Tibial artery (tissue), 4 donors: ENCODE data around the gene TMED10.

Experiments
- DNase-seq, 2 donors: peaks; one replicate each; pipeline ENCODE4 v3.0.0-alpha.2; 2019
- H3K27ac ChIP-seq, 2 donors: fragments of 200-600 bp; sonication (generic) in 1 of 2; 1 replicate in 1 of 2; 2 replicates in 1 of 2; pipeline ENCODE4 v1.5.1; 2018 to 2019; ENCODE audit warnings: mild to moderate bottlenecking in 1 of 2
- H3K27me3 ChIP-seq, 2 donors: fragments of 200-600 bp; sonication (generic) in 1 of 2; one replicate each; pipeline versions ENCODE4 v1.5.1 to v1.6.0; 2016 to 2019
- H3K36me3 ChIP-seq, 3 donors: fragments of 200-600 bp; sonication (generic) in 2 of 3; one replicate each; pipeline ENCODE4 v1.5.1; 2016 to 2019; ENCODE audit warnings: mild to moderate bottlenecking in 2 of 3
- H3K4me1 ChIP-seq, 4 donors: fragments of 200-600 bp; sonication (generic) in 2 of 4; 1 replicate in 3 of 4; 2 replicates in 1 of 4; pipeline ENCODE4 v1.5.1; 2016 to 2019
- H3K4me3 ChIP-seq, 2 donors: fragments of 200-600 bp; sonication (generic) in 1 of 2; 1 replicate in 1 of 2; 2 replicates in 1 of 2; pipeline ENCODE4 v1.5.1; 2018 to 2019; ENCODE audit warnings: mild to moderate bottlenecking in 2 of 2
- H3K9me3 ChIP-seq, 3 donors: fragments of 200-600 bp; sonication (generic) in 1 of 3; one replicate each; pipeline ENCODE4 v1.5.1; 2016 to 2019
- CTCF ChIP-seq, 2 experiments: fragments of 200-600 bp in 1 of 2; fragments of 450-650 bp in 1 of 2; IDR thresholded peaks; one replicate each; pipeline ENCODE4 v1.5.1; 2017 to 2019; ENCODE audit warnings: antibody characterized with exemption in 2 of 2, mild to moderate bottlenecking in 1 of 2, moderate library complexity in 1 of 2
- intact Hi-C: fragments of 100-400 bp; cut with DNase I; formaldehyde crosslinking; loops from one replicate; pipeline ENCODE4 v1.15.0; 2023; ENCODE audit warnings: low total_unique reads

The TMED10 gene

GRCh38 chr14:75113932-75114539 is 62.4 kb downstream of the TMED10 start:
- Histone ChIP-seq H3K36me3 (peaks cover 85 to 96% (median 92%) of the 10 kb centered on the region in 3 donors), H3K27me3 (no peaks in the 10 kb centered on the region), H3K4me1 (no peaks in the 10 kb centered on the region), H3K9me3 (no peaks in the 10 kb centered on the region), H3K27ac (no peak overlapping the region), H3K4me3 (no peak overlapping the region)
- intact Hi-C loops, result no loop called here
- DNase-seq, result no peak
- TF ChIP-seq CTCF (IDR thresholded peaks at IDR 0.05), result no peak

GRCh38 chr14:75109877-75110276 is 66.5 kb downstream of the TMED10 start:
- H3K27ac ChIP-seq, result no peak overlapping the region
- intact Hi-C loops, result no loop called here
- no peak for DNase-seq
- no peak overlapping the region for H3K4me3 ChIP-seq
- H3K9me3 ChIP-seq, result no peaks in the 10 kb centered on the region
- TF ChIP-seq CTCF (IDR thresholded peaks at IDR 0.05), result no peak
- H3K4me1 ChIP-seq, result no peaks in the 10 kb centered on the region
- H3K36me3 ChIP-seq, result peaks cover 83 to 99% (median 96%) of the 10 kb centered on the region in 3 donors
- no peaks in the 10 kb centered on the region for H3K27me3 ChIP-seq

- no peak for DNase-seq
- no peaks in the 10 kb centered on the region for H3K9me3 ChIP-seq
- H3K4me1 ChIP-seq, result no peaks in the 10 kb centered on the region
- no peaks in the 10 kb centered on the region for H3K27me3 ChIP-seq
- H3K4me3 ChIP-seq, result no peak overlapping the region
- no peak overlapping the region for H3K27ac ChIP-seq
- intact Hi-C loops, result no loop called here
- peaks cover 75 to 100% (median 95%) of the 10 kb centered on the region in 3 donors for H3K36me3 ChIP-seq
- no peak for TF ChIP-seq CTCF (IDR thresholded peaks at IDR 0.05)
Measured at GRCh38 chr14:75107186-75107585, 69.2 kb downstream of the TMED10 start.

GRCh38 chr14:75101491-75101890 is 74.9 kb downstream of the TMED10 start:
- intact Hi-C loops, result no loop called here
- DNase-seq, result no peak
- Histone ChIP-seq H3K27me3 (no peaks in the 10 kb centered on the region), H3K9me3 (no peaks in the 10 kb centered on the region), H3K36me3 (peaks cover 71 to 100% (median 94%) of the 10 kb centered on the region in 3 donors), H3K4me3 (no peak overlapping the region), H3K27ac (no peak overlapping the region), H3K4me1 (no peaks in the 10 kb centered on the region)
- no peak for TF ChIP-seq CTCF (IDR thresholded peaks at IDR 0.05)

GRCh38 chr14:75098682-75099081 is 77.7 kb downstream of the TMED10 start:
- Histone ChIP-seq H3K27me3 (no peaks in the 10 kb centered on the region), H3K27ac (no peak overlapping the region), H3K9me3 (no peaks in the 10 kb centered on the region), H3K4me3 (no peak overlapping the region), H3K4me1 (no peaks in the 10 kb centered on the region), H3K36me3 (peaks cover 72 to 100% (median 96%) of the 10 kb centered on the region in 3 donors)
- intact Hi-C loops, result no loop called here
- DNase-seq, result no peak
- no peak for TF ChIP-seq CTCF (IDR thresholded peaks at IDR 0.05)

GRCh38 chr14:75098212-75098611 is 78.2 kb downstream of the TMED10 start:
- Histone ChIP-seq H3K36me3 (peaks cover 71 to 100% (median 94%) of the 10 kb centered on the region in 3 donors), H3K4me1 (no peaks in the 10 kb centered on the region), H3K4me3 (no peak overlapping the region), H3K9me3 (no peaks in the 10 kb centered on the region), H3K27ac (no peak overlapping the region), H3K27me3 (no peaks in the 10 kb centered on the region)
- no peak for TF ChIP-seq CTCF (IDR thresholded peaks at IDR 0.05)
- DNase-seq, result no peak
- intact Hi-C loops, result no loop called here
